Measurements from ENCODE around the gene FTMT. TPM values are rescaled to one million over a fixed set of nuclear protein-coding genes. Genes with fewer than 3 reads are reported as not detected.

Gene FTMT
- total RNA-seq, 2 donors from 2014 or later: not detected

DNA sequence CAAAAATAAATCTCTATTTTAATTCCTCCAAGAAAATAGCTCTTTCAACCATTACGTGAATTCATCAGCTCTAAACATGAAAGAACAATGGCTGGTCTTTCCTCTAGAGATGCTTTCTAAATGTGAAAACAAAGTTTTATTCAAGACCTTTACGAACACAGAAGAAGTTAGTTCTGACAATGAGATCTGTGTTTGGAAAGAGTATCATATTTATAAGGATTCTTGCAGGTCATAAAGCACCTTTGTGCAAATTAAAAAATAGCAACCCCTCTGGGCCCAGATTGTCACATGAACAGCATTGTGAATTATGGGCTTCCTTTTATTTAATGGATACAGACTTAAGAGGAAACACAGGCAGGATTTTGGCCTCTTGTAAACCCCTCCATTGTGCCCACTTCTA lies 17.7 kb upstream of the FTMT start:
- no peak for DNase-seq
- H3K9me3 ChIP-seq: no peaks in the 10 kb centered on the region
- no peaks in the 10 kb centered on the region for H3K4me1 ChIP-seq
- no peaks in the 10 kb centered on the region for H3K36me3 ChIP-seq
- no peaks in the 10 kb centered on the region for H3K27me3 ChIP-seq
- no peak overlapping the region for H3K9ac ChIP-seq (ENCODE audit: low read depth in 2 of 2, low read length in 2 of 2)
- intact Hi-C loops (cut with DNase I): no loop called here
- H3K4me3 ChIP-seq: no peak overlapping the region
- H3K27ac ChIP-seq: no peak overlapping the region
- TF ChIP-seq, protein P1, sequence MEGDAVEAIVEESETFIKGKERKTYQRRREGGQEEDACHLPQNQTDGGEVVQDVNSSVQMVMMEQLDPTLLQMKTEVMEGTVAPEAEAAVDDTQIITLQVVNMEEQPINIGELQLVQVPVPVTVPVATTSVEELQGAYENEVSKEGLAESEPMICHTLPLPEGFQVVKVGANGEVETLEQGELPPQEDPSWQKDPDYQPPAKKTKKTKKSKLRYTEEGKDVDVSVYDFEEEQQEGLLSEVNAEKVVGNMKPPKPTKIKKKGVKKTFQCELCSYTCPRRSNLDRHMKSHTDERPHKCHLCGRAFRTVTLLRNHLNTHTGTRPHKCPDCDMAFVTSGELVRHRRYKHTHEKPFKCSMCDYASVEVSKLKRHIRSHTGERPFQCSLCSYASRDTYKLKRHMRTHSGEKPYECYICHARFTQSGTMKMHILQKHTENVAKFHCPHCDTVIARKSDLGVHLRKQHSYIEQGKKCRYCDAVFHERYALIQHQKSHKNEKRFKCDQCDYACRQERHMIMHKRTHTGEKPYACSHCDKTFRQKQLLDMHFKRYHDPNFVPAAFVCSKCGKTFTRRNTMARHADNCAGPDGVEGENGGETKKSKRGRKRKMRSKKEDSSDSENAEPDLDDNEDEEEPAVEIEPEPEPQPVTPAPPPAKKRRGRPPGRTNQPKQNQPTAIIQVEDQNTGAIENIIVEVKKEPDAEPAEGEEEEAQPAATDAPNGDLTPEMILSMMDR (IDR thresholded peaks at IDR 0.05): no peak

DNA sequence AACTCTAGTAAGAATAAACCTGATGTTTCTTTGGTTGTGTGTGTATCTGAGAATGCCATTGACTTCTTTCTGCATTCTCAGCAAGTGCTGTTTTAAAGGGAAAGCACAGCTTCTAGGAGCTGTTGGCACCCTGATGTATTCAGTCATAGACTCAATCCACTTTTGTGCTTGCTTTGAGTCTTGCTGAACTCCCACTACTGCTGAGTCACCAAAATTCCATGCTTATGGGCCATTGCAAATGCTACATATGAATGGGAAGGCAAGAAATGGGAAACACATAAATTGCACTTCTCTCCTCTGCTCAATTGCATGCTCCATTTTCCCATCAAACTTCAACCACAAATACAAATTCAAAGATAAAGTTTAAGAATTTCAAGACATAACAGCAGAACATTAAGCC lies 9.8 kb upstream of the FTMT start:
- no peak for DNase-seq
- no peak overlapping the region for H3K9ac ChIP-seq (ENCODE audit: low read depth in 2 of 2, low read length in 2 of 2)
- no peaks in the 10 kb centered on the region for H3K27me3 ChIP-seq
- no peaks in the 10 kb centered on the region for H3K4me1 ChIP-seq
- H3K36me3 ChIP-seq: no peaks in the 10 kb centered on the region
- H3K9me3 ChIP-seq: no peaks in the 10 kb centered on the region
- intact Hi-C loops (cut with DNase I): no loop called here
- TF ChIP-seq, protein P1 (IDR thresholded peaks at IDR 0.05): no peak
- no peak overlapping the region for H3K27ac ChIP-seq
- no peak overlapping the region for H3K4me3 ChIP-seq

DNA sequence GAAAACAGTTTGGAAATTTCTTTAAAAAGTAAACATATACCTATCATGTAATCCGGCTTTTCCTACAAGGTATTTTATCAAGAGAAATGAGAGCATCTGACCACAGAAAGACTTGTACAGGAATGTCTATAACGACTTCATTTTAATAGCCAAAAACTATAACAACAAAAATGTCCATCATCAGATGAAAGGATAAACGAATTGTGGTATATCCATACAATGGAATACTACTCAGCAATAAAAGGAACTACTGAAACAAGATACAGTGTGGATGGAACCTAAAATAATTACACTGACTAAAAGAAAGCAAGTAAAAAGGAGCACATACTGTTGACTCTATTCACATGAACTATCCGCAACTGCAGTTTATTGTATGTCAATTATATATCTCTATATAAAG lies 1.4 kb upstream of the FTMT start:
- H3K9ac ChIP-seq (ENCODE audit: low read depth in 2 of 2, low read length in 2 of 2): no peak overlapping the region
- no peaks in the 10 kb centered on the region for H3K9me3 ChIP-seq
- H3K27me3 ChIP-seq: no peaks in the 10 kb centered on the region
- intact Hi-C loops (cut with DNase I): no loop called here
- TF ChIP-seq, protein P1 (IDR thresholded peaks at IDR 0.05): no peak
- no peak for DNase-seq
- H3K4me3 ChIP-seq: no peak overlapping the region
- no peak overlapping the region for H3K27ac ChIP-seq
- no peaks in the 10 kb centered on the region for H3K36me3 ChIP-seq
- no peaks in the 10 kb centered on the region for H3K4me1 ChIP-seq

DNA sequence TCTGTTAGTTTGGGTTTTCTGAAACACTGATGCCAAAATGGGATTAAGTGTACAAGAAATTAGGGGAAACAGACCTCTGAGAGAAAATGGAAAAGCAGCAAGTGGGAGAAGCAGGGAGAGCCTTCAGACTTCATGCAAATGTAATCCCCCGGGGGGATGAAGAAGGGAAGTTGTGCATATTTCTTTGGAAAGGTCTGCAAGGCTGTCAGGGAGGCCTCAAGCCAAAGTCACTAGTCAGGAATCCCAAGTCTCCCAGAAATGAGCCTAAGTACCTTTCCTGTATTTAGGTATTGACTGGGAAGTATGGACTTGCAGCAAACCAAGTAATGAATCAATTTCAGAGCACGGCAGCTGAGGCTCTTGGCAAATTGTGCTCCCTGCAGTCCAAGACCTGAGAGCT lies 2.2 kb downstream of the FTMT start:
- H3K4me3 ChIP-seq: no peak overlapping the region
- no peaks in the 10 kb centered on the region for H3K36me3 ChIP-seq
- H3K9ac ChIP-seq (ENCODE audit: low read depth in 2 of 2, low read length in 2 of 2): no peak overlapping the region
- TF ChIP-seq, protein P1 (IDR thresholded peaks at IDR 0.05): no peak
- no peak for DNase-seq
- no peaks in the 10 kb centered on the region for H3K9me3 ChIP-seq
- H3K27ac ChIP-seq: no peak overlapping the region
- no peaks in the 10 kb centered on the region for H3K4me1 ChIP-seq
- H3K27me3 ChIP-seq: no peaks in the 10 kb centered on the region
- intact Hi-C loops (cut with DNase I): no loop called here

DNA sequence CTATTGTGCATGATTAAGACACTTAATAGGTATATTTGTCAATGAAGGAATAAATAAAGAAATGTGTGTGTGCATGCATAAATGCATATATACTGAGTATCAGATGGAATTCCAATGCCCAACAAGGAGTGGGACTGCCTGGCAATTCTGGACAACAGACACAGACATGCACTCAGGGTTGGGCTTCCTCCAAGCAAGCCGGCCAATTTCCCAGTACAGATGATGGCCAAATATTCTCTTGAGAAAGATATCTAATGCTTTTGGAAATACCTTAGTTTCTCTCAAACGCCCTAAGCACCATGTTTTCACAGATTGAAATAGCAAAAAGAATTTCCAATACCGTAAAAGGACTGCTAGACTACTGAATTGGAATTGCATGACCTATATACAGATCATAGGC lies 11.1 kb downstream of the FTMT start:
- no peak overlapping the region for H3K9ac ChIP-seq (ENCODE audit: low read depth in 2 of 2, low read length in 2 of 2)
- no peaks in the 10 kb centered on the region for H3K9me3 ChIP-seq
- no peaks in the 10 kb centered on the region for H3K4me1 ChIP-seq
- DNase-seq: no peak
- no peaks in the 10 kb centered on the region for H3K27me3 ChIP-seq
- H3K36me3 ChIP-seq: no peaks in the 10 kb centered on the region
- H3K4me3 ChIP-seq: no peak overlapping the region
- no peak overlapping the region for H3K27ac ChIP-seq
- TF ChIP-seq, protein P1 (IDR thresholded peaks at IDR 0.05): no peak
- intact Hi-C loops (cut with DNase I): no loop called here
